ENCODE measurements around the gene GALK2.
"Not testable (repeated sequence)": the region's sequence is repeated elsewhere in the genome, so short reads cannot be mapped to it uniquely, and the experiment has no call there.

GALK2 gene

GRCh38 chr15:49223536-49224274 lies 53.7 kb downstream of the GALK2 start:
- no peak for DNase-seq (ENCODE audit: low spot score)

- no peak for DNase-seq (ENCODE audit: low spot score)
These were observed 55.7 kb downstream of the GALK2 start for GRCh38 chr15:49225572-49226281.

- no peak for DNase-seq (ENCODE audit: low spot score)
These were observed 57.6 kb downstream of the GALK2 start for GRCh38 chr15:49227602-49228001.

- DNase-seq (ENCODE audit: low spot score): no peak
These were observed 59.9 kb downstream of the GALK2 start for GRCh38 chr15:49229922-49230321.

GRCh38 chr15:49232236-49232806 lies 62.3 kb downstream of the GALK2 start:
- DNase-seq (ENCODE audit: low spot score): no peak

- DNase-seq (ENCODE audit: low spot score): no peak
These were observed 65.5 kb downstream of the GALK2 start for GRCh38 chr15:49235446-49236124.

- DNase-seq (ENCODE audit: low spot score): no peak
These were observed 66.8 kb downstream of the GALK2 start for GRCh38 chr15:49236869-49237268.

- no peak for DNase-seq (ENCODE audit: low spot score)
These were observed 68.3 kb downstream of the GALK2 start for GRCh38 chr15:49238342-49238741.

- DNase-seq (ENCODE audit: low spot score): no peak
These were observed 69.1 kb downstream of the GALK2 start for GRCh38 chr15:49239105-49239504.

GRCh38 chr15:49242820-49243219 lies 72.8 kb downstream of the GALK2 start:
- DNase-seq (ENCODE audit: low spot score): no peak

- DNase-seq (ENCODE audit: low spot score): no peak
These were observed 77.6 kb downstream of the GALK2 start for GRCh38 chr15:49247556-49248110.

GRCh38 chr15:49248291-49248690 lies 78.2 kb downstream of the GALK2 start:
- no peak for DNase-seq (ENCODE audit: low spot score)

- DNase-seq (ENCODE audit: low spot score): no peak
These were observed 86.1 kb downstream of the GALK2 start for GRCh38 chr15:49255966-49256759.

GRCh38 chr15:49265117-49265516 lies 95.1 kb downstream of the GALK2 start:
- not testable (repeated sequence) for DNase-seq (ENCODE audit: low spot score)

- no peak for DNase-seq (ENCODE audit: low spot score)
These were observed 95.9 kb downstream of the GALK2 start for GRCh38 chr15:49265911-49266310.

GRCh38 chr15:49270541-49271421 lies 100.7 kb downstream of the GALK2 start:
- DNase-seq (ENCODE audit: low spot score): no peak

- no peak for DNase-seq (ENCODE audit: low spot score)
These were observed 103.8 kb downstream of the GALK2 start for GRCh38 chr15:49273734-49274318.

- no peak for DNase-seq (ENCODE audit: low spot score)
These were observed 108.7 kb downstream of the GALK2 start for GRCh38 chr15:49278751-49279150.

GRCh38 chr15:49279521-49280456 lies 109.7 kb downstream of the GALK2 start:
- no peak for DNase-seq (ENCODE audit: low spot score)

Measured in HuH-7.5 (cell line).